Endothelial cell of umbilical vein (primary cell): ENCODE results near the gene PTGER3. TPM values are rescaled to one million over a fixed set of nuclear protein-coding genes. Genes with fewer than 3 reads are reported as not detected.

Experiments
- BruUV-seq: library from RNA; stranded (reverse); fragments of 400-500 nt; replicated peaks from 2 replicates; lab custom pipeline; 2021; lab: Mats Ljungman, UMichigan
- CTCF ChIA-PET: fragments of 300-600, 350-600 bp; sonication (Branson Sonifier 250); formaldehyde crosslinking; loops from one replicate; lab custom pipeline; 2021; ENCODE audit warnings: antibody characterized with exemption, inconsistent platforms; lab: Charles Lee
- POLR2A ChIA-PET: fragments of 300-600, 350-600 bp; sonication (Branson Sonifier 250); formaldehyde crosslinking; loops from one replicate; lab custom pipeline; 2021; ENCODE audit warnings: antibody characterized with exemption, inconsistent platforms; lab: Charles Lee
- DNase-seq: peaks from one replicate; pipeline ENCODE4 v3.0.0-alpha.2; 2011; ENCODE audit warnings: low read depth, low spot score
- FAIRE-seq: peaks from 2 replicates; lab custom pipeline; 2011; peaks lifted over from hg19 to GRCh38; lab: Jason Lieb, UNC
- H2AFZ ChIP-seq: 2 replicates; pipeline ENCODE4 v1.6.0; 2012; ENCODE audit warnings: low read depth, low read length, control low read depth, inconsistent platforms
- H3K27ac ChIP-seq: 2 replicates; pipeline ENCODE4 v1.5.1; 2011; ENCODE audit warnings: low read depth, mild to moderate bottlenecking, control low read depth, low read length, moderate library complexity; ENCODE audit not compliant: insufficient read depth
- H3K27me3 ChIP-seq, 2 experiments: 2 replicates each; pipeline versions ENCODE4 v1.6.0 to v1.6.1; 2011; ENCODE audit warnings: low read length in 2 of 2, mixed read lengths in 1 of 2; ENCODE audit not compliant: control insufficient read depth in 2 of 2, insufficient read depth in 2 of 2
- H3K36me3 ChIP-seq, 2 experiments: 2 replicates in 1 of 2; 3 replicates in 1 of 2; pipeline ENCODE4 v1.5.1; 2011; ENCODE audit warnings: low read length in 2 of 2, mild to moderate bottlenecking in 1 of 2, moderate library complexity in 1 of 2; ENCODE audit not compliant: control insufficient read depth in 2 of 2, insufficient read depth in 2 of 2; ENCODE audit errors: extremely low read depth in 1 of 2
- H3K4me1 ChIP-seq: 3 replicates; pipeline ENCODE4 v1.5.1; 2011; ENCODE audit warnings: mild to moderate bottlenecking, low read length; ENCODE audit not compliant: control insufficient read depth, insufficient read depth; ENCODE audit errors: extremely low read depth
- H3K4me2 ChIP-seq: 2 replicates; pipeline ENCODE4 v1.6.1; 2011; ENCODE audit warnings: low read length, control low read depth, mixed read lengths; ENCODE audit not compliant: insufficient read depth
- H3K4me3 ChIP-seq, 3 experiments: fragments of 200-600 bp in 1 of 3; sonication (generic), shearing (Covaris generic) in 1 of 3; replicated peaks in 1 of 3; 2 replicates each; pipeline ENCODE4 v1.5.1; 2011 to 2016; ENCODE audit warnings: control low read depth in 3 of 3, low read length in 3 of 3, mild to moderate bottlenecking in 2 of 3, inconsistent platforms in 1 of 3, low read depth in 1 of 3, moderate library complexity in 1 of 3; ENCODE audit not compliant: insufficient read depth in 1 of 3
- H3K79me2 ChIP-seq: 2 replicates; pipeline ENCODE4 v1.6.0; 2012; ENCODE audit warnings: low read length, inconsistent platforms; ENCODE audit not compliant: control insufficient read depth, insufficient read depth
- H3K9ac ChIP-seq: replicated peaks from 2 replicates; pipeline ENCODE3; 2011; ENCODE audit warnings: low read length, control low read depth; ENCODE audit not compliant: insufficient read depth; ENCODE audit errors: extremely low read depth
- H3K9me1 ChIP-seq: replicated peaks from 3 replicates; pipeline ENCODE4 v1.6.0; 2011; ENCODE audit warnings: mild to moderate bottlenecking, low read length; ENCODE audit not compliant: control insufficient read depth, insufficient read depth; ENCODE audit errors: extremely low read depth
- H3K9me3 ChIP-seq: replicated peaks from 2 replicates; pipeline ENCODE4 v1.5.1; 2012; ENCODE audit warnings: low read length, inconsistent platforms; ENCODE audit not compliant: control insufficient read depth, insufficient read depth
- H4K20me1 ChIP-seq: replicated peaks from 2 replicates; pipeline ENCODE3; 2011; ENCODE audit warnings: mild to moderate bottlenecking, low read length; ENCODE audit not compliant: control insufficient read depth, insufficient read depth; ENCODE audit errors: extremely low read depth
- CTCF ChIP-seq, 2 donors: IDR thresholded peaks; 1 replicate in 1 of 2; 2 replicates in 1 of 2; pipeline ENCODE4 v1.5.1; 2011; ENCODE audit warnings: low read length in 2 of 2, mild to moderate bottlenecking in 2 of 2, moderate library complexity in 2 of 2, control low read depth in 1 of 2, inconsistent platforms in 1 of 2, low read depth in 1 of 2; ENCODE audit not compliant: insufficient read depth in 1 of 2; ENCODE audit errors: extremely low read depth in 1 of 2
- EZH2 ChIP-seq: IDR thresholded peaks from 2 replicates; pipeline ENCODE4 v1.6.1; 2012; ENCODE audit warnings: borderline replicate concordance, low read depth, mild to moderate bottlenecking, moderate library complexity, low read length, inconsistent platforms; ENCODE audit not compliant: severe bottlenecking
- FOS ChIP-seq: IDR thresholded peaks from 2 replicates; pipeline ENCODE4 v1.6.1; 2011; ENCODE audit warnings: mild to moderate bottlenecking, low read length, moderate library complexity, borderline replicate concordance; ENCODE audit not compliant: insufficient read depth
- JUN ChIP-seq: IDR thresholded peaks from 2 replicates; pipeline ENCODE4 v1.6.1; 2011; ENCODE audit warnings: borderline replicate concordance, low read depth; ENCODE audit not compliant: insufficient read length, insufficient read depth
- MAX ChIP-seq: IDR thresholded peaks from 2 replicates; pipeline ENCODE4 v1.6.1; 2011; ENCODE audit not compliant: insufficient read depth, insufficient read length
- MYC ChIP-seq: IDR thresholded peaks from one replicate; pipeline ENCODE4 v1.6.1; 2011; ENCODE audit warnings: mild to moderate bottlenecking, low read depth, low read length
- POLR2A ChIP-seq: IDR thresholded peaks from 2 replicates; pipeline ENCODE4 v1.6.1; 2012; ENCODE audit warnings: low read depth, mild to moderate bottlenecking, control low read depth, low read length
- POLR2AphosphoS5 ChIP-seq: IDR thresholded peaks from 2 replicates; pipeline ENCODE4 v1.6.1; 2012; ENCODE audit warnings: low read depth, mild to moderate bottlenecking, control low read depth, low read length, moderate library complexity; ENCODE audit not compliant: insufficient read depth
- dilution Hi-C: fragments of 300-500 bp; cut with MboI; formaldehyde crosslinking; loops from one replicate; pipeline ENCODE4 v1.15.0; 2019; ENCODE audit warnings: low sequenced_read_pairs; ENCODE audit not compliant: extremely low pct_ligation_motif_present
- intact Hi-C: fragments of 100-400 bp; cut with micrococcal nuclease; formaldehyde crosslinking; loops from one replicate; pipeline ENCODE4 v1.10.0; 2022
- polyA plus RNA-seq, 4 experiments: library from polyadenylated mRNA; depleted of rRNA in 3 of 4; stranded (reverse) in 3 of 4; unstranded in 1 of 4; fragments of >200 nt; gene quantifications; 2 replicates each; pipeline versions ENCODE4 v1.2.1 to v1.2.3, GENCODE V29; 2011 to 2012; ENCODE audit warnings: missing spikeins in 1 of 4
- total RNA-seq: library from RNA; stranded (reverse); gene quantifications from 2 replicates; pipeline ENCODE4 v1.2.3, GENCODE V29; 2021

The PTGER3 gene
- total and polyA plus RNA-seq, 2 donors (not counting 3 experiments of a cell fraction or from before 2014, with no cell fraction given) = 0.01 TPM; not detected in 1

- CTCF ChIA-PET = no interaction called here
- H3K9me3 ChIP-seq = no peaks in the 10 kb centered on the region
- H3K4me2 ChIP-seq = no peak overlapping the region
- H2AFZ ChIP-seq = no peak overlapping the region
- TF ChIP-seq POLR2AphosphoS5 (no peak), EZH2 (no peak), JUN (no peak)
- POLR2A ChIA-PET = no interaction called here
- no peaks in the 10 kb centered on the region for H3K9me1 ChIP-seq
- no peak for FAIRE-seq
- dilution Hi-C loops = no loop called here
- no peak overlapping the region for H3K9ac ChIP-seq
- H3K4me3 ChIP-seq = no peak overlapping the region
- H3K27ac ChIP-seq = no peak overlapping the region
- no peaks in the 10 kb centered on the region for H3K4me1 ChIP-seq
- DNase-seq = no peak
- BruUV-seq = no TSS peak
- H3K27me3 ChIP-seq = peaks cover 0 to 5% of the 10 kb centered on the region in 2 experiments
- no peaks in the 10 kb centered on the region for H3K79me2 ChIP-seq
- intact Hi-C loops = loop anchor here (1.0 kb wide), 1 partner anchor 9 kb away; no protein-coding TSS in a partner anchor
- no peaks in the 10 kb centered on the region for H3K36me3 ChIP-seq
- no peaks in the 10 kb centered on the region for H4K20me1 ChIP-seq
Measured at GRCh38 chr1:71033136-71033535, 14.5 kb downstream of the PTGER3 start.

GRCh38 chr1:71031426-71031825 lies 16.2 kb downstream of the PTGER3 start:
- no peaks in the 10 kb centered on the region for H3K9me1 ChIP-seq
- no TSS peak for BruUV-seq
- peaks cover 0 to 5% of the 10 kb centered on the region in 2 experiments for H3K27me3 ChIP-seq
- no peaks in the 10 kb centered on the region for H3K36me3 ChIP-seq
- H3K4me2 ChIP-seq = no peak overlapping the region
- no peaks in the 10 kb centered on the region for H4K20me1 ChIP-seq
- DNase-seq (no peak), FAIRE-seq (no peak)
- TF ChIP-seq MAX (no peak), FOS (no peak), JUN (no peak), POLR2A (no peak), CTCF (IDR thresholded peaks at IDR 0.05; ENCODE audit: extremely low read depth in 1 of 2, insufficient read depth in 1 of 2, low read depth in 1 of 2, low read length in 2 of 2) (no peak), MYC (no peak)
- intact Hi-C loops = no loop called here
- no peak overlapping the region for H3K4me3 ChIP-seq
- no peak overlapping the region for H2AFZ ChIP-seq
- no peaks in the 10 kb centered on the region for H3K4me1 ChIP-seq
- H3K9me3 ChIP-seq = no peaks in the 10 kb centered on the region
- ChIA-PET CTCF (no interaction called here), POLR2A (no interaction called here)
- no peaks in the 10 kb centered on the region for H3K79me2 ChIP-seq
- dilution Hi-C loops = no loop called here
- no peak overlapping the region for H3K27ac ChIP-seq
- no peak overlapping the region for H3K9ac ChIP-seq
